ENCODE data around the gene MYO1B. TPM values are rescaled to one million over a fixed set of nuclear protein-coding genes. Genes with fewer than 3 reads are reported as not detected.

The MYO1B gene
- polyA plus RNA-seq, 1 donor (not counting 4 experiments of a cell fraction or from before 2014, with no cell fraction given): 277 TPM

DNA sequence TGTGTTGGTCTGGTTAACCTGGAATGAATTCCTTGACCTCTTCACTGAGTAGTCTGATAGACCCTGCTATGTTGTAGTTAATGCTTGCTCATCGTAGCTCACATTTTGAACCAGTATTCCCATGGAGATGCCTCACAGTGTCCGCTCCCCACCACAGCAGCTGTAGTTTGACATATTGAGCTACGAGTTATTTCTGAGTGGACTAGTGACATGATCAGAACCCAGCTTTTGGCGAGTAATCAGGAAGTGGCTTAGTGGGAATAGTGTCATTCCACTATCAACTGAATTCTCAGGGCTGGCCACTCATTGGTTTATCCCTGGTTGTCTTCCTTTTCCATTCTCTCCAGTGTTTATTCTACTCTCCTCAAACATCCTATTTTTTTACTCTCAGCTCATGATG lies 102.7 kb downstream of the MYO1B start:
- Histone ChIP-seq H4K20me1 (ENCODE audit: control insufficient read depth, extremely low read depth, insufficient read depth, low read length) (no peaks in the 10 kb centered on the region), H3K9me1 (ENCODE audit: control insufficient read depth, extremely low read depth, insufficient read depth, low read length) (no peaks in the 10 kb centered on the region), H3K36me3 (ENCODE audit: control insufficient read depth in 2 of 2, extremely low read depth in 1 of 2, insufficient read depth in 2 of 2, low read length in 2 of 2) (peaks cover 21 to 42% of the 10 kb centered on the region in 2 experiments), H3K9ac (ENCODE audit: control insufficient read depth, extremely low read depth, insufficient read depth, low read length) (no peak overlapping the region), H2AFZ (ENCODE audit: control insufficient read depth, low read length) (no peak overlapping the region), H3K4me2 (ENCODE audit: control insufficient read depth, extremely low read depth, insufficient read depth, low read depth, low read length) (no peak overlapping the region), H3K4me1 (ENCODE audit: control insufficient read depth, extremely low read depth, insufficient read depth, low read length) (peaks cover 35% of the 10 kb centered on the region), H3K27me3 (ENCODE audit: control insufficient read depth, extremely low read depth, insufficient read depth, low read length) (no peaks in the 10 kb centered on the region), H3K4me3 (ENCODE audit: control insufficient read depth in 2 of 3, extremely low read depth in 1 of 3, insufficient read depth in 2 of 3, low read depth in 1 of 3, low read length in 3 of 3) (no peak overlapping the region), H3K79me2 (ENCODE audit: control insufficient read depth, insufficient read depth, low read length) (peaks cover 39% of the 10 kb centered on the region), H3K27ac (ENCODE audit: control insufficient read depth, insufficient read depth, low read length) (no peak overlapping the region), H3K9me3 (ENCODE audit: control insufficient read depth, low read depth, low read length) (no peaks in the 10 kb centered on the region)
- DNase-seq (ENCODE audit: low read depth, low spot score) (no peak), FAIRE-seq (peak; percentile 44)
- TF ChIP-seq EZH2 (IDR thresholded peaks at IDR 0.05; ENCODE audit: low read length): no peak
- TF ChIP-seq, protein P1, sequence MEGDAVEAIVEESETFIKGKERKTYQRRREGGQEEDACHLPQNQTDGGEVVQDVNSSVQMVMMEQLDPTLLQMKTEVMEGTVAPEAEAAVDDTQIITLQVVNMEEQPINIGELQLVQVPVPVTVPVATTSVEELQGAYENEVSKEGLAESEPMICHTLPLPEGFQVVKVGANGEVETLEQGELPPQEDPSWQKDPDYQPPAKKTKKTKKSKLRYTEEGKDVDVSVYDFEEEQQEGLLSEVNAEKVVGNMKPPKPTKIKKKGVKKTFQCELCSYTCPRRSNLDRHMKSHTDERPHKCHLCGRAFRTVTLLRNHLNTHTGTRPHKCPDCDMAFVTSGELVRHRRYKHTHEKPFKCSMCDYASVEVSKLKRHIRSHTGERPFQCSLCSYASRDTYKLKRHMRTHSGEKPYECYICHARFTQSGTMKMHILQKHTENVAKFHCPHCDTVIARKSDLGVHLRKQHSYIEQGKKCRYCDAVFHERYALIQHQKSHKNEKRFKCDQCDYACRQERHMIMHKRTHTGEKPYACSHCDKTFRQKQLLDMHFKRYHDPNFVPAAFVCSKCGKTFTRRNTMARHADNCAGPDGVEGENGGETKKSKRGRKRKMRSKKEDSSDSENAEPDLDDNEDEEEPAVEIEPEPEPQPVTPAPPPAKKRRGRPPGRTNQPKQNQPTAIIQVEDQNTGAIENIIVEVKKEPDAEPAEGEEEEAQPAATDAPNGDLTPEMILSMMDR (optimal IDR thresholded peaks at IDR 0.05 in 1 of 3, IDR thresholded peaks at IDR 0.05 in 1 of 3, conservative IDR thresholded peaks at IDR 0.05 in 1 of 3; ENCODE audit: extremely low read depth in 1 of 3, insufficient read depth in 2 of 3, low read length in 3 of 3): no peak
- dilution Hi-C loops (cut with MboI; ENCODE audit: extremely low pct_ligation_motif_present, low sequenced_read_pairs): no loop called here

DNA sequence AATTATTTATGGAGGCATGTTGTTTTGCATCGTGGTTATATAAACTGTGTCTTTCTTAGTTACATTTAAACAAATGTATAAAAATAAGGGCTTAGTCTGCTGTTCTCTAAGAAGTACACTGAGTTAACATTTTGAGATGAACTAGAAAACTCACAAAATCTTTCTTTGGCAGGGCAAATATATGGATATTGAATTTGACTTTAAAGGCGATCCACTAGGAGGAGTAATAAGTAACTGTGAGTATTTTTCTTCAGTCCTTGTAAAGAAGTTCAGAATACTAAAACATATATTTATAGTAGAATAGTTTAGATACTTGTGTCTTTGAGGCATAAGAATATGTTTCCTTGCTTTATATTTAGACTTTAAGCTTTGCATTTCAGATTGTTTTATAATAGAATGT lies 104.8 kb downstream of the MYO1B start:
- no peak for FAIRE-seq
- Histone ChIP-seq H3K27ac (ENCODE audit: control insufficient read depth, insufficient read depth, low read length) (no peak overlapping the region), H3K36me3 (ENCODE audit: control insufficient read depth in 2 of 2, extremely low read depth in 1 of 2, insufficient read depth in 2 of 2, low read length in 2 of 2) (peaks cover 23 to 48% of the 10 kb centered on the region in 2 experiments)

More for the DNA sequence above, 104.8 kb downstream of the MYO1B start:
- dilution Hi-C loops (cut with MboI; ENCODE audit: extremely low pct_ligation_motif_present, low sequenced_read_pairs): no loop called here
- H3K9ac ChIP-seq (ENCODE audit: control insufficient read depth, extremely low read depth, insufficient read depth, low read length): no peak overlapping the region
- no peak for DNase-seq (ENCODE audit: low read depth, low spot score)
- no peak overlapping the region for H2AFZ ChIP-seq (ENCODE audit: control insufficient read depth, low read length)
- no peaks in the 10 kb centered on the region for H3K27me3 ChIP-seq (ENCODE audit: control insufficient read depth, extremely low read depth, insufficient read depth, low read length)
- peaks cover 43% of the 10 kb centered on the region for H3K79me2 ChIP-seq (ENCODE audit: control insufficient read depth, insufficient read depth, low read length)
- peaks cover 32% of the 10 kb centered on the region for H3K4me1 ChIP-seq (ENCODE audit: control insufficient read depth, extremely low read depth, insufficient read depth, low read length)
- H3K9me1 ChIP-seq (ENCODE audit: control insufficient read depth, extremely low read depth, insufficient read depth, low read length): no peaks in the 10 kb centered on the region
- TF ChIP-seq, protein P1 (optimal IDR thresholded peaks at IDR 0.05 in 1 of 3, IDR thresholded peaks at IDR 0.05 in 1 of 3, conservative IDR thresholded peaks at IDR 0.05 in 1 of 3; ENCODE audit: extremely low read depth in 1 of 3, insufficient read depth in 2 of 3, low read length in 3 of 3): no peak
- no peak for TF ChIP-seq EZH2 (IDR thresholded peaks at IDR 0.05; ENCODE audit: low read length)
- no peak overlapping the region for H3K4me3 ChIP-seq (ENCODE audit: control insufficient read depth in 2 of 3, extremely low read depth in 1 of 3, insufficient read depth in 2 of 3, low read depth in 1 of 3, low read length in 3 of 3)
- H3K4me2 ChIP-seq (ENCODE audit: control insufficient read depth, extremely low read depth, insufficient read depth, low read depth, low read length): no peak overlapping the region
- H4K20me1 ChIP-seq (ENCODE audit: control insufficient read depth, extremely low read depth, insufficient read depth, low read length): no peaks in the 10 kb centered on the region
- no peaks in the 10 kb centered on the region for H3K9me3 ChIP-seq (ENCODE audit: control insufficient read depth, low read depth, low read length)
